Suprapubic skin (tissue), 4 donors: Measurements from ENCODE around the gene NFIC.

Experiments used
- EP300 ChIP-seq: sonication (generic); formaldehyde crosslinking; IDR thresholded peaks from one replicate; pipeline ENCODE4 v1.6.1; 2017; ENCODE audit warnings: antibody characterized with exemption
- POLR2A ChIP-seq, 2 donors: fragments of 450-650 bp; IDR thresholded peaks; one replicate each; pipeline ENCODE4 v1.6.1; 2017; ENCODE audit warnings: antibody characterized with exemption in 2 of 2, mild to moderate bottlenecking in 2 of 2, moderate library complexity in 2 of 2
- POLR2AphosphoS5 ChIP-seq, 3 donors: sonication (generic); formaldehyde crosslinking; IDR thresholded peaks; one replicate each; pipeline ENCODE4 v1.6.1; 2017; ENCODE audit warnings: antibody characterized with exemption in 3 of 3
- TF ChIP-seq, protein P1 (sequence below), 2 donors: fragments of 200-600 bp in 1 of 2; fragments of 450-650 bp in 1 of 2; sonication (generic) in 1 of 2; IDR thresholded peaks; one replicate each; pipeline ENCODE4 v1.5.1; 2016 to 2019; ENCODE audit warnings: antibody characterized with exemption in 2 of 2, mild to moderate bottlenecking in 1 of 2, moderate library complexity in 1 of 2

GRCh38 chr19:3366753-3367627 lies 607 bp downstream of the NFIC start:
- no peak for TF ChIP-seq POLR2AphosphoS5 (IDR thresholded peaks at IDR 0.05)
- TF ChIP-seq, protein P1, sequence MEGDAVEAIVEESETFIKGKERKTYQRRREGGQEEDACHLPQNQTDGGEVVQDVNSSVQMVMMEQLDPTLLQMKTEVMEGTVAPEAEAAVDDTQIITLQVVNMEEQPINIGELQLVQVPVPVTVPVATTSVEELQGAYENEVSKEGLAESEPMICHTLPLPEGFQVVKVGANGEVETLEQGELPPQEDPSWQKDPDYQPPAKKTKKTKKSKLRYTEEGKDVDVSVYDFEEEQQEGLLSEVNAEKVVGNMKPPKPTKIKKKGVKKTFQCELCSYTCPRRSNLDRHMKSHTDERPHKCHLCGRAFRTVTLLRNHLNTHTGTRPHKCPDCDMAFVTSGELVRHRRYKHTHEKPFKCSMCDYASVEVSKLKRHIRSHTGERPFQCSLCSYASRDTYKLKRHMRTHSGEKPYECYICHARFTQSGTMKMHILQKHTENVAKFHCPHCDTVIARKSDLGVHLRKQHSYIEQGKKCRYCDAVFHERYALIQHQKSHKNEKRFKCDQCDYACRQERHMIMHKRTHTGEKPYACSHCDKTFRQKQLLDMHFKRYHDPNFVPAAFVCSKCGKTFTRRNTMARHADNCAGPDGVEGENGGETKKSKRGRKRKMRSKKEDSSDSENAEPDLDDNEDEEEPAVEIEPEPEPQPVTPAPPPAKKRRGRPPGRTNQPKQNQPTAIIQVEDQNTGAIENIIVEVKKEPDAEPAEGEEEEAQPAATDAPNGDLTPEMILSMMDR (IDR thresholded peaks at IDR 0.05): no peak
- TF ChIP-seq POLR2A (IDR thresholded peaks at IDR 0.05): no peak
- TF ChIP-seq EP300: no peak
